VCaP (cell line): ENCODE measurements around the gene PRSS1.
"Not testable (repeated sequence)": the region's sequence is repeated elsewhere in the genome, so short reads cannot be mapped to it uniquely, and the experiment has no call there.

Experiments
- H3K27ac ChIP-seq: fragments of 450-650 bp; 2 replicates; pipeline ENCODE4 v1.5.1; 2017
- TF ChIP-seq, protein P1 (sequence below): fragments of 450-650 bp; conservative IDR thresholded peaks from 2 replicates; pipeline ENCODE4 v1.5.1; 2017; ENCODE audit warnings: mild to moderate bottlenecking, moderate library complexity

Gene PRSS1

DNA sequence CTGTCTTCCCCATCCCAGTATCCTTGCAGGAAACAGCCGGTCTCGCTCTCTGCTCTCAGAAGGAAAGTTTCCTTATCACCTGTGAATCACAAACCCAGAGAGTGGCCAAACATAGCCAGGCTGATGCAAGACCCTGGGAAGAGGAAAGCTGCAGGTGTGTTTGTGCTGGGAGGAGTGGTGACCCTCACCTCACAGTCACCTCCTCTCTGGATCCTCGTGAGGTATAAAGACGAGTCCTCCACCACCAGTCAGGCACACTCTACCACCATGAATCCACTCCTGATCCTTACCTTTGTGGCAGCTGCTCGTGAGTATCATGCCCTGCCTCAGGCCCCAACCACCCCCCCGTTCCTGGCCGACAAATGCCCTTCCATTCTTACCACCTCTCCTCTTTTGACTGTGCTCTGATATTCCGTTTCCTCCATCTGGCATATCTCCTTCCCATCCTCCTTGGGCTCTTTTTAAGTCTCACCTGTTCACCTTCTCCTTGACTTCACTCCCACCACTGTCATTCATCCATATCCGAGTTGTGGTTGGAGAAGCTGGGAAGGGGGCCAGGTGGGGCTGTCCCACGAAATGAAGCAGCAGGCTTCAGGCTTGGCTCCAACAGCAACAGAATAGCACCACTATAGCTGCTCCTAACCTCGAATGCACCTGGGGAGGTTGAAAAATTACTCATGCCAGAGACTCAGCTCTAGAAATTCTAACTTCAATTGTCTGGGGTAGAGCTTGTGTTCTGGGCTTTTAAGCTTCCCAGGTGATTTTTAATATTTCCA lies at the start of gene PRSS1:
Gene PRSS1, plus strand, starts transcription at position 255 of the 776 bp plus-strand sequence. Its CDS starts 13 bp downstream, at position 268.
- TF ChIP-seq, protein P1, sequence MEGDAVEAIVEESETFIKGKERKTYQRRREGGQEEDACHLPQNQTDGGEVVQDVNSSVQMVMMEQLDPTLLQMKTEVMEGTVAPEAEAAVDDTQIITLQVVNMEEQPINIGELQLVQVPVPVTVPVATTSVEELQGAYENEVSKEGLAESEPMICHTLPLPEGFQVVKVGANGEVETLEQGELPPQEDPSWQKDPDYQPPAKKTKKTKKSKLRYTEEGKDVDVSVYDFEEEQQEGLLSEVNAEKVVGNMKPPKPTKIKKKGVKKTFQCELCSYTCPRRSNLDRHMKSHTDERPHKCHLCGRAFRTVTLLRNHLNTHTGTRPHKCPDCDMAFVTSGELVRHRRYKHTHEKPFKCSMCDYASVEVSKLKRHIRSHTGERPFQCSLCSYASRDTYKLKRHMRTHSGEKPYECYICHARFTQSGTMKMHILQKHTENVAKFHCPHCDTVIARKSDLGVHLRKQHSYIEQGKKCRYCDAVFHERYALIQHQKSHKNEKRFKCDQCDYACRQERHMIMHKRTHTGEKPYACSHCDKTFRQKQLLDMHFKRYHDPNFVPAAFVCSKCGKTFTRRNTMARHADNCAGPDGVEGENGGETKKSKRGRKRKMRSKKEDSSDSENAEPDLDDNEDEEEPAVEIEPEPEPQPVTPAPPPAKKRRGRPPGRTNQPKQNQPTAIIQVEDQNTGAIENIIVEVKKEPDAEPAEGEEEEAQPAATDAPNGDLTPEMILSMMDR = no peak

DNA sequence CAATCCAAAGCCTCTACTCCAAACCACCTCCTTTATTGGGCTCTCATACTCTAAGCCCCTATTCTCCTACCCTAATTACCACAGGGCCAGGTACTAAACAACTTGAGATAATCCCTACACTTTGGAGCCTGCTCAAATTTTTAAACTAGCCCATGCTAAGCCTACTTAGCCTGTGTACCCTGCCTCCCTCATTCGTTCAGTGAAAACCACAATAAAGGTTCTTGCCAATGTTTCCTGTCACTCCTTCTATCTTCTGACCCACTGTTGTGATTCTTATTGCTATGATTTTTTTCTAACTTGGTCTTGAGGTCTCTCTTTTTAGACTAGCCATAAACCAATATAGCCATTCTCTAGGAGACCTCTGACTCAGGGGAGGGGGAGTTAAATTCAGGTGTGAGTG lies 48.3 kb upstream of the PRSS1 start:
- not testable (repeated sequence) for H3K27ac ChIP-seq

More for the DNA sequence above, at the start of gene PRSS1:
- no peak within 1 kb of the TSS for H3K27ac ChIP-seq

DNA sequence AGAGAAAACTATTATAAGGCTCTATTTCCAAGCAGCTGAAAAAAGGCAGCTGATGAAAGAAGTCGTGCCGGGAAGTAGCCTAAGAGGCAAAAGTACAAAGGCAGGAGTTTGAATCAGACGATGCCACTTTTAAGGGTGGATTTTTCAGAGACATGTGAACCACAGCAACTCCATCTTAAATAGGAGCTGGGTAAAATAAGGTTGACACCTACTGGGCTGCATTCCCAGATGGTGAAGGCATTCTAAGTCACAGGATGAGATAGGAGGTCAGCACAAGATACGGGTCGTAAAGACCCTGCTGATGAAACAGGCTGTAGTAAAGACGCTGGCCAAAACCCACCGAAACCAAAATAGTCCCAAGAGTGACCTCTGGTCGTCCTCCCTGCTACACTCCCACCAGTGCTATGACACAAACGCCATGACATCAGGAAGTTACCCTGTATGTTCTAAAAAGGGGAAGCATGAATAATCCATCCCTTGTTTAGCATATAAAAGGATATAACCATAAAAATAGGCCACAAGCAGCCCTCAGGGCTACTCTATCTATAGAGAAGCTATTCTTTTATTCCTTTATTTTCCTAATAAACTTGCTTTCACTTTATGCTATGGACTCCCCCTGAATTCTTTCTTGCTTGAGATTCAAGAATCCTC lies 45.5 kb upstream of the PRSS1 start:
- H3K27ac ChIP-seq = no peak overlapping the region
- TF ChIP-seq, protein P1 = no peak

DNA sequence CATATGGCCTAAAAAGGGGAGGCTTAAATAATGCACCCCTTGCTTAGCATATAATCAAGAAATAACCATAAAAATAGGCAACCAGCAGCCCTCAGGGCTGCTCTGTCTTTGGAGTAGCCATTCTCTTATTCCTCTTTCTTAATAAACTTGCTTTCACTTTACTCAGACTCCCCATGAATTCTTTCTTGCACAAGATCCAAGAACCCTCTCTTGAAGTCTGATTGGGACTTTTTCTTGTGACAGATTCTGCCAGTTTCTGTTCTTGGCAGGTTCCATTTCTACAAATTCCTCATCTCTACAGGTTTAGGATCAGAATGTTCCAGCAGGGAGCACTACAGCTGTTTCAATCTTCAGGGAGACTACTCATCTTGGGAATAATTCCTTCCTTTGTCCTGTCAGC lies 40.5 kb upstream of the PRSS1 start:
- not testable (repeated sequence) for H3K27ac ChIP-seq

DNA sequence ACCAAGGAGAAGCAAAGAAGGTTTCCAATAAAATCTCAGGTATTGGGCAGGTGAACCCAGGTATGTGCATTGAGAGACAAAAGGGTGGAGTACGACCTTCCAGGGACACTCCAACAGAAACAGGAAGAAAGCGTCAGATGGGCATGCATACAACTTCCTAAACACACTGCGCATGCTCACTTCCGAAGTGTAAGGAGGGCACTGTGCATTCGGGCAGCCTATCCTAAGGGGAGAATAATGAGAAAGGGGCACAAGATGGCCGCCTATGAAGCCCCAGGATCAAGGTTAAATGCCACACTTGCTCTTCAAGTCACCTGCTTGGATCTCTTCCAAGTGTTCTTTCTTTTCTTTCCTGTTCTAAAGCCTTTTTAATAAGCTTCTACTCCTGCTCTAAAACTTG lies 39.4 kb upstream of the PRSS1 start:
- TF ChIP-seq, protein P1 = no peak
- no peak overlapping the region for H3K27ac ChIP-seq

DNA sequence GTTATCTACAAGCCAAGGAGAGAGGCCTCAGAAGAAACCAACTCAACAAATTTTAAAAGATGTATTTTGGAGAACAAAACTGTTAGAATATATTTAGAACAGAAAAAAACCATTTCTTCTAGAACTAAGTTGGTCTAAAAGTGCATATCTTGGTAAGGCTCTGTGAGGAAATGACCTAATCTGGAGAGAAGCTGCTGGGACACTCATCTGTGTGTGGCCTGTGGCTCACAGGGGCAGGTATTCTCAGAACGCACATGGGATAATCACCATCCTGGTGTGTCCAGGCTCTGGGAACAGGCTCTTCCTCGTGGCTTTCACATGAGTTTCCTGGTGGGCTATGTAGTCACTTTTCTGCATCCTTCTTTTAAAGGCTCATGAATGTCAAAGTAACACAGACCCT lies 38.1 kb upstream of the PRSS1 start:
- TF ChIP-seq, protein P1 = no peak
- H3K27ac ChIP-seq = no peak overlapping the region

DNA sequence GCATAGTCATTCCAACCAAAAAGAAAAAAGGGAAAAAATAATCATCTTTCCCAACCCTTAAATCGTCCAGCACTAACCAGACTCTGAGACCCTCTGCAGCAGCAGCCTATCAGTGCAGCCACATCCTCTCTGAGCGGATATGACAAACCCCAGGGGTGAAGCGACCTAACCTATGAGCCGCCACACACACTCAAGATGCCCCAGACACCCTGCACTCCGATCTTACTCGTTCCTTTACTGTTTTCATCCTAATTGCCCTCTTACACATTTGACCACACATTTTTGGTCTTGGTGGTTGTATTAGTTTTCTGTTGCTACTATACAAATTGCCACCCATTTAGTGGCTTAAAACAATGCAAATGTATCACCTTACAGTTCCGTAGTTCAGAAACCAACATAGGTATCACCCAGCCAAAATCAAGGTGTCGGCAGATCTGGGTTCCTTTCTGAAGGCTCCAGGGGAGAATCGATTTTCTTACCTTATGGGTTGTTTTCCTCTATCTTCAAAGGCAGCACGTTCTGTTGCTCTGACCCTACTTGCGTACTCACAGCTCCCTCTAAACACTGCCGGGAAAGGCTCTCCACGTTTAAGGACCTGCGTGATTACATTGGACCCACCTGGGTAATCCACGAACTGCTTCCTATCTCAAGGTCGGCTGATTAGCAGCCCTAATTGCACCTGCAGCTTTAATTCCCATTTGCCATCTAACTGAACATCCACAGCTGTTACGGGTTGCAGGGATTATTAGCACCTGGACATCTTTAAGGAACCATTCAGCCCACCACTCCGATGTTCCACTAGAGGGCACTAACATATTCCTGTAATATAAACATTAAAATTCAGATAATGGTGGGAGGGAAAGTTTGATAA lies 37.3 kb upstream of the PRSS1 start:
- H3K27ac ChIP-seq = no peak overlapping the region
- TF ChIP-seq, protein P1 = peak; percentile 93

DNA sequence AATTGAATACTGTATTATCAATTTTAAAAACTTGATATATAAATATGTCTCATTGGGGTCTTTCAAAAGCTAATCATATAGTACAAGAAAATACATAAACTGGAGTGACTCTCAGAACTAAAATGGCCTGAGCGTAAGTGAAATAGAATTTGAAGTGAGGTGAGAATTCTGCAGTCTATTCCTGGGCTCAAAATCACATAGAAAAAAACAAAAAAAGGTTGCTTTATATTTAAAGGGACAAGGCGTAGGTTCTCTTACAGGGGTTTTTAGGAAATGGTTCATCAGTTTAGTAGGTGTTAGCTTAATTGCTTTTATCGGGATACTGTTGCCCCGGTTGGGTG lies 36.7 kb upstream of the PRSS1 start:
- no peak overlapping the region for H3K27ac ChIP-seq
- TF ChIP-seq, protein P1 = peak; percentile 68
